ENCODE measurements around the gene MRPL52.

The MRPL52 gene

DNA sequence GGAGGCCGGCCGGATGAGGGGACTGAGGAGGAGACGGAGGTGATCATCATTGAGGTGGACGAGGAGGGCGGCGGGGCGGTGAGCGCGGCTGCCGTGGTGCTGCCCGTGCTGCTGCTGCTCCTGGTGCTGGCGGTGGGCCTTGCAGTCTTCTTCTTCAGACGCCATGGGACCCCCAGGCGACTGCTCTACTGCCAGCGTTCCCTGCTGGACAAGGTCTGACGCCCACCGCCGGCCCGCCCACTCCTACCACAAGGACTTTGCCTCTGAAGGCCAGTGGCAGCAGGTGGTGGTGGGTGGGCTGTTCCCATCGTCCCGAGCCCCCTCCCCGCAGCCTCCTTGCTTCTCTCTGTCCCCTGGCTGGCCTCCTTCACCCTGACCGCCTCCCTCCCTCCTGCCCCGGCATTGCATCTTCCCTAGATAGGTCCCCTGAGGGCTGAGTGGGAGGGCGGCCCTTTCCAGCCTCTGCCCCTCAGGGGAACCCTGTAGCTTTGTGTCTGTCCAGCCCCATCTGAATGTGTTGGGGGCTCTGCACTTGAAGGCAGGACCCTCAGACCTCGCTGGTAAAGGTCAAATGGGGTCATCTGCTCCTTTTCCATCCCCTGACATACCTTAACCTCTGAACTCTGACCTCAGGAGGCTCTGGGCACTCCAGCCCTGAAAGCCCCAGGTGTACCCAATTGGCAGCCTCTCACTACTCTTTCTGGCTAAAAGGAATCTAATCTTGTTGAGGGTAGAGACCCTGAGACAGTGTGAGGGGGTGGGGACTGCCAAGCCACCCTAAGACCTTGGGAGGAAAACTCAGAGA, 16.3 kb downstream of the MRPL52 start:
- TF ChIP-seq, protein P1, sequence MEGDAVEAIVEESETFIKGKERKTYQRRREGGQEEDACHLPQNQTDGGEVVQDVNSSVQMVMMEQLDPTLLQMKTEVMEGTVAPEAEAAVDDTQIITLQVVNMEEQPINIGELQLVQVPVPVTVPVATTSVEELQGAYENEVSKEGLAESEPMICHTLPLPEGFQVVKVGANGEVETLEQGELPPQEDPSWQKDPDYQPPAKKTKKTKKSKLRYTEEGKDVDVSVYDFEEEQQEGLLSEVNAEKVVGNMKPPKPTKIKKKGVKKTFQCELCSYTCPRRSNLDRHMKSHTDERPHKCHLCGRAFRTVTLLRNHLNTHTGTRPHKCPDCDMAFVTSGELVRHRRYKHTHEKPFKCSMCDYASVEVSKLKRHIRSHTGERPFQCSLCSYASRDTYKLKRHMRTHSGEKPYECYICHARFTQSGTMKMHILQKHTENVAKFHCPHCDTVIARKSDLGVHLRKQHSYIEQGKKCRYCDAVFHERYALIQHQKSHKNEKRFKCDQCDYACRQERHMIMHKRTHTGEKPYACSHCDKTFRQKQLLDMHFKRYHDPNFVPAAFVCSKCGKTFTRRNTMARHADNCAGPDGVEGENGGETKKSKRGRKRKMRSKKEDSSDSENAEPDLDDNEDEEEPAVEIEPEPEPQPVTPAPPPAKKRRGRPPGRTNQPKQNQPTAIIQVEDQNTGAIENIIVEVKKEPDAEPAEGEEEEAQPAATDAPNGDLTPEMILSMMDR (conservative IDR thresholded peaks at IDR 0.05; ENCODE audit: low read depth, low read length) = no peak
- H3K4me3 ChIP-seq (ENCODE audit: low read length) = no peak overlapping the region
- no peak for DNase-seq (ENCODE audit: low read depth)

DNA sequence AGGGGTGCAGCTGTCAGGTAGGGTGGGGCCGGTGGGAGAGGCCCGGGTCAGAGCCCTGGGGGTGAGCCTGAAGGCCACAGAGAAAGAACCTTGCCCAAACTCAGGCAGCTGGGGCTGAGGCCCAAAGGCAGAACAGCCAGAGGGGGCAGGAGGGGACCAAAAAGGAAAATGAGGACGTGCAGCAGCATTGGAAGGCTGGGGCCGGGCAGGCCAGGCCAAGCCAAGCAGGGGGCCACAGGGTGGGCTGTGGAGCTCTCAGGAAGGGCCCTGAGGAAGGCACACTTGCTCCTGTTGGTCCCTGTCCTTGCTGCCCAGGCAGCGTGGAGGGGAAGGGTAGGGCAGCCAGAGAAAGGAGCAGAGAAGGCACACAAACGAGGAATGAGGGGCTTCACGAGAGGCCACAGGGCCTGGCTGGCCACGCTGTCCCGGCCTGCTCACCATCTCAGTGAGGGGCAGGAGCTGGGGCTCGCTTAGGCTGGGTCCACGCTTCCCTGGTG, 17.2 kb downstream of the MRPL52 start:
- no peak for DNase-seq (ENCODE audit: low read depth)
- TF ChIP-seq, protein P1 (conservative IDR thresholded peaks at IDR 0.05; ENCODE audit: low read depth, low read length) = no peak
- no peak overlapping the region for H3K4me3 ChIP-seq (ENCODE audit: low read length)

DNA sequence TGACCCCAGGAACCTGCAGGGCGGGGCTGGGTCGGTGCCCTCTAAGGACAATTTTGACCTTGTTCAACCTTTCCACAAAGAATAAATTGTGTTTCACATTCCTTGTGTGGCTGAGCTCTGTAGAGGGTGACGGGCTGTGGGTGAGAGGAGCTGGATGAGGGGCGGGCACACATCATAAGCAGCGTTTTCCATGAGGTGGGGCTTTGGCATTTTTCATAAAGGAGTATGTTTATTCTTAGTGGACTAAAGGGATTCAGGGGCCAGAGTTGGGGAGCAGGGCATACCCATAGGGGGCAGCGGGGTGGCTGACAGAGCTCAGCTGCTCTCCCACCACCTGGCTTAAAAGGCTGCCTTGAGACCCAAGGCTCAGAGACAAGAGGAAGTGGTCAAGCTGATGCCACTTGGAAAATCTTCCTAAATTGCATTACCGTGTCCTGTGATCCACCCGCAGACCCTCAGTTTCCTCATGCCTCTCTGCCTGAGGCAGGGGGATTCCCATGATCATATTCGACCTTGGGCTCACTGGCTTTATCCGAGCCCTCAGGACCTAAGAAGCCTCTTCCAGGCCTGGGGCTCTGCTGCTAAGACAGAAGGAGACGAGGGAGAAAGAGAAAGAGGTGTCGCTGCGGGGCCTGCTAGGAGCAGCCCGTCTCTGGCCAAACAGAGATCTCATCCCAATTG, 18.1 kb downstream of the MRPL52 start:
- no peak overlapping the region for H3K4me3 ChIP-seq (ENCODE audit: low read length)
- TF ChIP-seq, protein P1 (conservative IDR thresholded peaks at IDR 0.05; ENCODE audit: low read depth, low read length) = peak; percentile 21

GRCh38 chr14:22848351-22849164, 18.9 kb downstream of the MRPL52 start:
- TF ChIP-seq, protein P1 (conservative IDR thresholded peaks at IDR 0.05; ENCODE audit: low read depth, low read length) = no peak
- no peak overlapping the region for H3K4me3 ChIP-seq (ENCODE audit: low read length)
- peak; percentile 84 for DNase-seq (ENCODE audit: low read depth)

More for the DNA sequence above, 18.1 kb downstream of the MRPL52 start:
- DNase-seq (ENCODE audit: low read depth) = no peak

DNA sequence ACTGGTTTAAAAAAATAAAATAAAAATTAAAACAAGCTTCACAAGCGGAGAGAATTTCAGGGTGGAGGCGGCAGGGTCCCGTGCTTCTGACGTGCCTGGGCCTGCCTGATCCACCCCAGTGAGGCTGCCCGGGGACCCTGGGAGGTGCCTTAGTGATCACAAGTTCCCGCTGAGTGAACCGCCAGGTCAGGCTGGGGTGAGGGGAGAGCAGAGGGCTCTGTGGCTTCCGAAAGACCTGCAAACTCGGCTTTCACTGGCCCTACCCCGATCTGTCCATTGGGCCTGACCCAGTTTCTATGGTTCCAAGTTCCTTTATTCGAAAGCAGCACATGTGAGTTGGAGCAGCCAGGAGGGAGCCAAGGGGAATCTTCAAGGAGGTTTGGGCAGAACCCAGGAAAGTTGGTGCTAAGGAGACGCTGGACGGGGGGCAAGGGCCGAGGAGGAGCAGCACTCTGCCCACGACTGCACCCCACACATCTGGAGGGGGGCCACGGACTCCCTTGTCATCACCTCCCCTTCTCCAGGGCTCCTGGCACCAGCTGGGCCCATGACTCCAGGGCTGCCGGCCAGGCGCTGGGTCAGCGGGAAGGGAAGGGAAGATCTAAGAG, 19.6 kb downstream of the MRPL52 start:
- DNase-seq (ENCODE audit: low read depth) = no peak
- no peak overlapping the region for H3K4me3 ChIP-seq (ENCODE audit: low read length)

More for the DNA sequence above, 19.6 kb downstream of the MRPL52 start:
- TF ChIP-seq, protein P1 (conservative IDR thresholded peaks at IDR 0.05; ENCODE audit: low read depth, low read length) = no peak

Measured in retinal pigment epithelial cell (primary cell).